ENCODE results near the gene GABPB2.

Gene GABPB2

DNA sequence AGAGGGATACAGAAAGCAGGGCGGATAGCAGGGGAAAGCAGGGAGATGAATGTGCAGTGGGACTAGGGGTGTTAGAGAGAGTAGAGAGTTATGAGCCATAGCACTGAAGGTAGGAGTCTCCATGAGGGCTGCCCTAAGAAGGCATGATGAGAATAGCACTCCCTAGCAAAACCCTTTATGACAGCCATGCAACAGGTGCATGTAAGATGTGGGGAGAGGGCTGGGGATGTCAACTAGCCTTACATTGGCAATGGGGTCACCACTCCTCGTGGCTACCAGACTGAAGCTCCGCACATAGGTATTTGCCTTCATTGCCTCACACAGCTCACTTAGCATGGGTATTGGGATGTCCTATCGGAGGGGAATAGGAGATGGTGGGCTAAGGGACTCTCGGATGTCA, 100.6 kb downstream of the GABPB2 start:
- no peaks in the 10 kb centered on the region for H3K9me3 ChIP-seq (replicated peaks; ENCODE audit: low read length)
- H3K4me1 ChIP-seq (ENCODE audit: control insufficient read depth, insufficient read depth, low read length), result peaks cover 10% of the 10 kb centered on the region
- H3K27me3 ChIP-seq (ENCODE audit: control insufficient read depth, insufficient read depth, low read length), result no peaks in the 10 kb centered on the region
- no peak overlapping the region for H3K9ac ChIP-seq (ENCODE audit: low read depth, low read length)
- no peak overlapping the region for H3K4me2 ChIP-seq (ENCODE audit: low read length)
- H3K36me3 ChIP-seq (ENCODE audit: insufficient read depth, low read length), result peaks cover 43% of the 10 kb centered on the region
- H3K4me3 ChIP-seq (ENCODE audit: low read length), result no peak overlapping the region

Small RNAs within 50 kb of the gene (small RNA-seq; reads per million reads assigned to genes)
- gene RNU6-884P, result 0.56 reads per million

All from skeletal muscle satellite cell (primary cell).